HEK293 (cell line): ENCODE measurements around the gene TBX10.

ENCODE experiments used
- CTCF ChIA-PET: fragments of 350-600 bp; formaldehyde crosslinking; extraction: SDS; loops from one replicate; lab custom pipeline; 2021; ENCODE audit warnings: antibody characterized with exemption; lab: Yijun Ruan, JAX
- POLR2A ChIA-PET: fragments of 300-600 bp; formaldehyde crosslinking; extraction: SDS; loops from one replicate; lab custom pipeline; 2020; ENCODE audit warnings: antibody characterized with exemption, inconsistent platforms; lab: Yijun Ruan, JAX
- H3K27ac ChIP-seq: fragments of 200-500 bp; sonication (Bioruptor generic); 2 replicates; pipeline ENCODE4 v1.5.1; 2014; ENCODE audit warnings: low read depth, low read length, control low read depth, inconsistent platforms; ENCODE audit errors: extremely low read depth
- H3K36me3 ChIP-seq, 2 experiments: fragments of 200-500 bp in 1 of 2; sonication (Bioruptor generic) in 1 of 2; 1 replicate in 1 of 2; 2 replicates in 1 of 2; pipeline ENCODE4 v1.5.1; 2014 to 2017; ENCODE audit warnings: inconsistent platforms in 2 of 2, low read length in 2 of 2; ENCODE audit not compliant: control insufficient read depth in 2 of 2, insufficient read depth in 1 of 2
- H3K4me1 ChIP-seq: fragments of 200-500 bp; sonication (Bioruptor generic); 2 replicates; pipeline ENCODE4 v1.5.1; 2014; ENCODE audit warnings: mild to moderate bottlenecking, low read length, inconsistent platforms; ENCODE audit not compliant: control insufficient read depth, insufficient read depth
- H3K4me3 ChIP-seq: 2 replicates; pipeline ENCODE4 v1.5.1; 2011; ENCODE audit warnings: low read depth, mild to moderate bottlenecking, control low read depth, low read length, moderate library complexity
- H3K9me3 ChIP-seq: fragments of 200-500 bp; sonication (Bioruptor generic); 2 replicates; pipeline ENCODE4 v1.5.1; 2014; ENCODE audit warnings: low read depth, low read length, inconsistent platforms; ENCODE audit not compliant: control insufficient read depth, insufficient read depth
- GFI1B ChIP-seq: fragments of 450-650 bp; formaldehyde crosslinking; IDR thresholded peaks from 2 replicates; pipeline ENCODE4 v1.5.1; 2016; ENCODE audit warnings: missing biosample characterization, missing genetic modification characterization
- PRDM4 ChIP-seq: fragments of 450-650 bp; formaldehyde crosslinking; IDR thresholded peaks from 2 replicates; pipeline ENCODE4 v1.5.1; 2017; ENCODE audit warnings: missing biosample characterization, missing genetic modification characterization
- ZBTB8A ChIP-seq: fragments of 450-650 bp; formaldehyde crosslinking; IDR thresholded peaks from 2 replicates; pipeline ENCODE4 v1.5.1; 2016; ENCODE audit warnings: missing biosample characterization, missing genetic modification characterization
- ZNF140 ChIP-seq: fragments of 450-650 bp; formaldehyde crosslinking; IDR thresholded peaks from 2 replicates; pipeline ENCODE4 v1.5.1; 2016; ENCODE audit warnings: missing biosample characterization, missing genetic modification characterization
- ZNF148 ChIP-seq: fragments of 450-650 bp; formaldehyde crosslinking; IDR thresholded peaks from 2 replicates; pipeline ENCODE4 v1.5.0; 2017; ENCODE audit warnings: missing biosample characterization, missing genetic modification characterization, borderline replicate concordance
- ZNF157 ChIP-seq: fragments of 450-650 bp; formaldehyde crosslinking; IDR thresholded peaks from 2 replicates; pipeline ENCODE4 v1.5.1; 2016; ENCODE audit warnings: missing biosample characterization, missing genetic modification characterization
- ZNF239 ChIP-seq: fragments of 450-650 bp; formaldehyde crosslinking; IDR thresholded peaks from 2 replicates; pipeline ENCODE4 v1.5.1; 2016; ENCODE audit warnings: missing biosample characterization, missing genetic modification characterization
- ZNF280C ChIP-seq: fragments of 450-650 bp; formaldehyde crosslinking; IDR thresholded peaks from 2 replicates; pipeline ENCODE4 v1.5.1; 2016; ENCODE audit warnings: missing biosample characterization, missing genetic modification characterization
- ZNF394 ChIP-seq: fragments of 450-650 bp; formaldehyde crosslinking; IDR thresholded peaks from 2 replicates; pipeline ENCODE4 v1.5.1; 2016; ENCODE audit warnings: missing biosample characterization, missing genetic modification characterization, mild to moderate bottlenecking, moderate library complexity, borderline replicate concordance
- ZNF416 ChIP-seq: fragments of 450-650 bp; formaldehyde crosslinking; IDR thresholded peaks from 2 replicates; pipeline ENCODE4 v1.5.1; 2016; ENCODE audit warnings: missing biosample characterization, missing genetic modification characterization
- ZNF473 ChIP-seq: fragments of 450-650 bp; formaldehyde crosslinking; IDR thresholded peaks from 2 replicates; pipeline ENCODE4 v1.5.1; 2017; ENCODE audit warnings: missing biosample characterization, missing genetic modification characterization
- ZNF48 ChIP-seq: fragments of 450-650 bp; formaldehyde crosslinking; IDR thresholded peaks from 2 replicates; pipeline ENCODE4 v1.5.1; 2016; ENCODE audit warnings: missing biosample characterization, missing genetic modification characterization
- ZNF510 ChIP-seq: fragments of 450-650 bp; formaldehyde crosslinking; IDR thresholded peaks from 2 replicates; pipeline ENCODE4 v1.5.1; 2018; ENCODE audit warnings: mild to moderate bottlenecking, missing genetic modification characterization, missing biosample characterization; ENCODE audit not compliant: insufficient replicate concordance
- ZNF624 ChIP-seq: fragments of 450-650 bp; formaldehyde crosslinking; IDR thresholded peaks from 2 replicates; pipeline ENCODE4 v1.5.1; 2017; ENCODE audit warnings: missing biosample characterization, missing genetic modification characterization
- ZNF670 ChIP-seq: fragments of 450-650 bp; formaldehyde crosslinking; IDR thresholded peaks from 2 replicates; pipeline ENCODE4 v1.5.1; 2016; ENCODE audit warnings: missing biosample characterization, missing genetic modification characterization, low read depth
- ZNF747 ChIP-seq: fragments of 450-650 bp; formaldehyde crosslinking; IDR thresholded peaks from 2 replicates; pipeline ENCODE4 v1.5.1; 2016; ENCODE audit warnings: missing biosample characterization, missing genetic modification characterization
- ZSCAN23 ChIP-seq: fragments of 450-650 bp; formaldehyde crosslinking; IDR thresholded peaks from 2 replicates; pipeline ENCODE4 v1.5.1; 2016; ENCODE audit warnings: missing biosample characterization, missing genetic modification characterization

The TBX10 gene

GRCh38 chr11:67634366-67635230, 5.0 kb downstream of the TBX10 start:
- POLR2A ChIA-PET, result interaction anchor here (0.6 kb wide), 1 partner anchor 17 kb away, joined by 5 read pairs; no protein-coding TSS in a partner anchor

More at GRCh38 chr11:67634366-67635230, 5.0 kb downstream of the TBX10 start:
- Histone ChIP-seq H3K4me1 (no peaks in the 10 kb centered on the region), H3K27ac (no peak overlapping the region), H3K36me3 (no peaks in the 10 kb centered on the region), H3K4me3 (no peak overlapping the region), H3K9me3 (no peaks in the 10 kb centered on the region)
- no peak for TF ChIP-seq ZNF239 (tag by site-specific recombination)
- TF ChIP-seq PRDM4 (tag by site-specific recombination), result no peak
- no peak for TF ChIP-seq GFI1B (tag by site-specific recombination)
- no peak for TF ChIP-seq ZNF140 (tag by site-specific recombination)
- TF ChIP-seq ZBTB8A, result no peak
- TF ChIP-seq ZNF510, result no peak
- no peak for TF ChIP-seq ZNF157
- no peak for TF ChIP-seq ZNF473
- no peak for TF ChIP-seq ZNF148 (tag by site-specific recombination)
- TF ChIP-seq ZSCAN23 (tag by site-specific recombination), result no peak
- TF ChIP-seq ZNF747, result no peak
- TF ChIP-seq ZNF48 (tag by site-specific recombination), result no peak
- TF ChIP-seq ZNF280C, result no peak
- no peak for TF ChIP-seq ZNF670
- TF ChIP-seq ZNF416 (tag by site-specific recombination), result no peak
- no peak for TF ChIP-seq ZNF624
- no peak for TF ChIP-seq ZNF394 (tag by site-specific recombination)
- CTCF ChIA-PET, result interaction anchor here (0.7 to 2.6 kb wide), 3 partner anchors 25 to 63 kb away, joined by 3 to 8 read pairs (median 3); no protein-coding TSS in a partner anchor
